ENCODE measurements around the gene MAPRE3.

DNA sequence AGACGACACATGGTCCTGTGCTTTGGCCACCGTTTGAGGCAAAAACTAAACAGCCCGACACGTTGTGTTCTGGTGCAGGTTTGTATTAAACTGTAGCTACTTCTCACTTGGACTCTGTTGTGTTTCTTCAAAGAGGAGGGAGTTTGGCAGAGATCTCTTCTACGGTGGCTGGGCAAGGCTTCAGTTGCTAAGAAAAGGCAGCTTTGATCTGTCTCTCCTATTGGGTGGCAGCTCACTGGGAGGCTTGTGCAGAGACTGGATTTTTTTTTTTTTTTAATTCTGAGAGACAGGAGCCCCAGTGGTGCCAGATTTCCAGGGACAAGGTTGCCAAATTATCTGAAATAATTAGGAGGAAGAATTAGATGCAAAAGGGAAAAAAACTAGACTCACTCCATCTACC is 20.2 kb upstream of the MAPRE3 start:
- TF ChIP-seq, protein P1, sequence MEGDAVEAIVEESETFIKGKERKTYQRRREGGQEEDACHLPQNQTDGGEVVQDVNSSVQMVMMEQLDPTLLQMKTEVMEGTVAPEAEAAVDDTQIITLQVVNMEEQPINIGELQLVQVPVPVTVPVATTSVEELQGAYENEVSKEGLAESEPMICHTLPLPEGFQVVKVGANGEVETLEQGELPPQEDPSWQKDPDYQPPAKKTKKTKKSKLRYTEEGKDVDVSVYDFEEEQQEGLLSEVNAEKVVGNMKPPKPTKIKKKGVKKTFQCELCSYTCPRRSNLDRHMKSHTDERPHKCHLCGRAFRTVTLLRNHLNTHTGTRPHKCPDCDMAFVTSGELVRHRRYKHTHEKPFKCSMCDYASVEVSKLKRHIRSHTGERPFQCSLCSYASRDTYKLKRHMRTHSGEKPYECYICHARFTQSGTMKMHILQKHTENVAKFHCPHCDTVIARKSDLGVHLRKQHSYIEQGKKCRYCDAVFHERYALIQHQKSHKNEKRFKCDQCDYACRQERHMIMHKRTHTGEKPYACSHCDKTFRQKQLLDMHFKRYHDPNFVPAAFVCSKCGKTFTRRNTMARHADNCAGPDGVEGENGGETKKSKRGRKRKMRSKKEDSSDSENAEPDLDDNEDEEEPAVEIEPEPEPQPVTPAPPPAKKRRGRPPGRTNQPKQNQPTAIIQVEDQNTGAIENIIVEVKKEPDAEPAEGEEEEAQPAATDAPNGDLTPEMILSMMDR (IDR thresholded peaks at IDR 0.05; ENCODE audit: insufficient read depth, low read depth, low read length), result no peak
- no peak for TF ChIP-seq EZH2 (IDR thresholded peaks at IDR 0.05; ENCODE audit: insufficient read depth, low read length)
